NCI-H1048 (cell line): ENCODE data around the gene DOLPP1.
"Not testable (repeated sequence)": the region's sequence is repeated elsewhere in the genome, so short reads cannot be mapped to it uniquely, and the experiment has no call there.

ENCODE experiments used
- DNase-seq: peaks from one replicate; lab custom pipeline; 2025; lab: John Stamatoyannopoulos, UW

DOLPP1 gene

GRCh38 chr9:129111528-129112151 lies 30.7 kb downstream of the DOLPP1 start:
- DNase-seq, result no peak

DNA sequence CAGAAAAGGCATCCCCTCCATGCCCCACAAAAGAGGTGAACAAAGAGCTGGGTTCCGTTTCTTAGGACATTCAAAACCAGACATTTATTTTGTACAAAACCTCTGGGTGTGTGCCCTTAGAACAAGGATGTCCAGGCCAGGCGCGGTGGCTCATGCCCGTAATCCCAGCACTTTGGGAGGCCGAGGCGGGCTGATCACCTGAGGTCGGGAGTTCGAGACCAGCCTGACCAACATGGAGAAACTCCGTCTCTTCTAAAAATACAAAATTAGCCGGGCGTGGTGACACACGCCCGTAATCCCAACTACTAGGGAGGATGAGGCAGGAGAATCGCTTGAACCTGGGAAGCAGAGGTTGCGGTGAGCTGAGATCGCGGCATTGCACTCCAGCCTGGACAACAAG lies 31.6 kb downstream of the DOLPP1 start:
- DNase-seq, result not testable (repeated sequence)

- no peak for DNase-seq
Observed at GRCh38 chr9:129113645-129114304, 32.9 kb downstream of the DOLPP1 start.

DNA sequence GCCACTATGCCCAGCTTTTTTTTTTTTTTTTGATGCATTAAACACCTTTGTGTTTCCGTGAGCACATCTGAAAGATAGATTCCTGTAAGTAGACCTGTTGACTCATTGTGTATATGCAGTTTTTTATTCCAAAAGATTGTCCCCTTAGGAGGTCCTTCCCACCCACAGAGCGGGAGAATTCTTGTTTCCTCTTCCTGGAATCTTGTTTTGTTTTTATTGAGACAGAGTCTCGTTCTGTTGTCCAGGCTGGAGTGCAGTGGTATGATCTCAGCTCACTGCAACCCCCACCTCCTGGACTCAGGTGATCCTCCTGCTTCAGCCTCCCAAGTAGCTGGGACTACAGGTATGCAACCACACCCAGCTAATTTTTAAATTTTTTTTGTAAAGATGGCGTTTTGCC lies 37.9 kb downstream of the DOLPP1 start:
- DNase-seq, result no peak

DNA sequence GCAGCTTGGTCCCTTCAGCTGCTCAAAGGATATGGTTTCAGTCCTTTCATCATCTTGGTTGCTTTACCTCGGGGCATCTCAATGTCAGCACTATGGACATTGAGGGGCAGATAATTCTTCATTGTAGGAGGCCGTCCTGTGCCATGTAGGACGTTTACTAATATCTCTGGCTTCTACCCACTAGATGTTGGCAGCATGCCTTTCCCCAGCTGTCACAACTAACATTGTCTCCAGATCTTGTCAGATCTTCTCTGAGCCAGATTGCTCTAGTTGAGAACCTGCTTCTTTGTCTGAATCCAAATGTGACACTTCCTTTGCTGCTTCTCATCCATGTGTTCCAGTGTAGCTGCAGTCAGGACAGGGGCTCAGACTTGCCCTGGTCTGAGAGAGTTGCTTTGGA lies 40.6 kb downstream of the DOLPP1 start:
- DNase-seq, result no peak

- DNase-seq, result no peak
Observed at GRCh38 chr9:129122133-129122532, 41.2 kb downstream of the DOLPP1 start.

DNA sequence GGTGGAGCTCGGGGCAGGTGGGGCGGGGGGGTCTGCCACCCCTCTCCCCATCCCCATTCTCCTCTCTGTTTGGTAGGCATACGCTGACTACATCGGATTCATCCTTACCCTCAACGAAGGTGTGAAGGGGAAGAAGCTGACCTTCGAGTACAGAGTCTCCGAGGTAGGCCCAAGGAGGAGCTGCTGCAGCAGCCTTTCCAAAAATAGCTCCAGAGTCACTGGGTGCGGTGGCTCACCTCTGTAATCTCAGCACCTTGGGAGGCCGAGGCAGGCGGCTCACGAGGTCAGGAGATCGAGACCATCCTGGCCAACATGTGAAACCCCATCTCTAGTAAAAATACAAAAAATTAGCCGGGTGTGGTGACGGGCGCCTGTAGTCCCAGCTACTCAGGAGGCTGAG lies 42.1 kb downstream of the DOLPP1 start:
- DNase-seq, result not testable (repeated sequence)

DNA sequence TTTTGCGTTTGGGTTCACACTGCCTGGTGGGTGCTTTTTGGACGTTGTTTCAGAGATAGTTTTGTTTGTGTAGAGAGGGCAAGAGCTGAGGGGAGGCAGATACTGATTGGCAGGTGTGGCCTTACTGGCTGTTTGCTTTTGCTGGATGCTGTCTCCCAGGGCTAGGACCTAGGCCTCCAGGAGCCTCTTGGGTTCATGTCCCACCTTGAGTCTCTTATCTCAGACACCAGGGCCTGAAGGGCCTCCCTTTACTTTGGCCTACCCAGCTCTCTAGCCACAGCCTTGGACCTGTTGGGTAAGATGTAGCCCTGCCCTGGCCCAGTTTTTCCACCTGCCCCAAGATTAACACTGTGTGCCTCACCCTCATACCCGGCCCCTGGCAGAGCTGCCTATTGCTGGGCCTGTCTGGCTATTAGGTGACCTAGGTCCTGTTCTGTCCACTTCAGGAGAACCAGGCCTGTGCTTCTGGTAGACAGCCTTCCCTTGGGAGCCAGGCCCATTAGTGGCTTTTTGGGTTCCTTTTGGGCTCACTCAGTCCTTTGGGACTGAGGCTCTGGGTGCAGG lies 43.7 kb downstream of the DOLPP1 start:
- DNase-seq, result no peak

DNA sequence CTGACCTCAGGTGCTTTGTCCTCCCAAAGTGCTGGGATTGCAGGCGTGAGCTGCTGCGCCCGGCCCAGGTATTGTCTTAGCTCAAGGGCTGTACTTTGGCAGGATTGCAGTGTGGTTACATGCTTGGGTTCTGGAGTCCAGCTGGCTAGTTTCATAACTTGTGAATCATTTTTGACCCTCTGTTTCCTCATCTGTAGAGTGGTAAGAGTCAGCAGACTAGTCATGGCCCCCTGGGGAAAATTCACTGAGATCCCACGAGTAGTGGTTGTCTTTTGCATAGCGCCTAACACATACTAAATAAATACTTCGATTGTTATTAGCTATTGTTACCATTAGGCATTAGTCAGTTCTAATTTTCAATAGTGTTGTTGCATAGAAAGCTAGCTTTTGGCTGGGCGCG lies 44.6 kb downstream of the DOLPP1 start:
- DNase-seq, result no peak

DNA sequence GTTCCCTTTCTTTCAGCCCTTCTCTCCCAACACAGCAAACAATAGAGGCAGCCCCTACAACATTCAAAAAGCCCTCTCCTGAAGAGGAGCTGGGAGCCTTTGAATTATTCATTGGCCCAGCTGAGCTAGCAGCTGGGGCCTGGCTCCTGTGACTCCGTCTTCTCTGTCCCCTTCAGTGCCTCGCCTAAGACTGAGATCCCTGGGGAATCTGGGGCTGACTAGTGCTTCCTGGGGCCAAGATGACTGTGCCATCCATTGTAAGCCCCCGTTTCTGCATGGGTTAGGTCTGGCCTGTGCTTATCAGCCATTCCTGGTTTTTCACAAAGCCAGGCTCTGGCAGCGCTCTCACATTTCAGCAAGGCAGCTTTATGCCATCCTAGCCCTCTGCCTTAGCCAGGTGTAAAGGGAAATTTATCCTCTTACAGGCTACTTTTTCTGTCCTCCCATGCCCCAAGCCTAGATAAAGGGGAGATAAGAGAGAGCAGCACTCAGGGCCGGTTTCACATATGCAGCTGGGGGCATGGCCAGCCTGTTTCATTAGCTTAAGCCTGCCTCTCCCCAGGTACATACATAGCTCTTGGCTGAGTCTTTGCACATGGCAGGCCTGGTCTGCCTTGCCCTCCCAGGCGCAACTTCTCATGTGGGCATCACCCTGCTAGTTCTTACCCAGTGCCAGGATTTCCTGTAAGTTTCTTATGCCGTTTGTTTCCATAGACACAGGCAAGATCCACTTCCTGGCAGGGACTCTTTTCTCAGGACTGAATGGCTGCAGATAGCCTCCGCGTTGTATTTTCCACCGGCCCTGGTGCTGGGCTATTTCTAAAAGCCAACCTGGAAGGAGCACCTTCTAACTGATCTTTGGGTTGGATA lies 46.1 kb downstream of the DOLPP1 start:
- no peak for DNase-seq

GRCh38 chr9:129128689-129129088 lies 47.8 kb downstream of the DOLPP1 start:
- no peak for DNase-seq

GRCh38 chr9:129130271-129130670 lies 49.4 kb downstream of the DOLPP1 start:
- not testable (repeated sequence) for DNase-seq

GRCh38 chr9:129130791-129131190 lies 49.9 kb downstream of the DOLPP1 start:
- DNase-seq, result no peak

DNA sequence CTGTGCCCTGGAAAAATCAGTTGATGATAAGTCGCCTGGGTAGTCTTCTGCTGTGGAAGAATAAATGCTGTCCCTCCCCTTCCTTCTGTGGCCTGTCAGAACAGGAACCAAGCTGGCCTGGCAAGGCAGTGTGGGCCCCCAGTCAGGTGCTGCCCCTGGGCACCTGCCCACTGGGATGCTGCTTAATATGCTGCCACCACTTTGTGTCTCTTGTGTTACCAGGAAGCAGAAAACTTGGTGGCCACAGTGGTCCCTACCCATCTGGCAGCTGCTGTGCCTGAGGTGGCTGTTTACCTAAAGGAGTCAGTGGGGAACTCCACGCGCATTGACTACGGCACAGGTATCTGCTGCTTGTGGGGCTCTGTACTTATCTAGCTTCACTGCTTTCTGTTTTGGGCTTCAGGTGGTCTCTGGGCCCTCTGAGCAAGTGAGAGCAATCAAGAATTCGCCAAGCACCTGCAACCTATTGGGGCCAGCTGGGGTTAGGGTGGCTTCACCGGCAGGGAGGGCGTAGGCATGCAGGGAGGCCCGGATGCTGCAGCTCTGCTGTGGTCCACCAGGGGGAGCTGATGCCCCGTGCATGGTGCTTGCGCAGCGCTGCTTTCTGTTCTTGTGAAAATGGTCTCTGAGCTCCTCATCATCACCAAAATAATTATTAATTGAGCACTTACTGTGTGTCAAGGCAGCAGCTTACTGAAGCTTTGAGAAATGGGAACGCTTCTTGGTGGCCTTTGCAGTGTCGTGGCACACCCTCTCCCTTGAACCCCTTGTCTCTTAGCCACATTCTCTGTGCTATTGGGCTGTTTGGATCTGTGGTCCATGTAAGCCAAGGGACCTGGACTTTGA lies 50.6 kb downstream of the DOLPP1 start:
- no peak for DNase-seq

DNA sequence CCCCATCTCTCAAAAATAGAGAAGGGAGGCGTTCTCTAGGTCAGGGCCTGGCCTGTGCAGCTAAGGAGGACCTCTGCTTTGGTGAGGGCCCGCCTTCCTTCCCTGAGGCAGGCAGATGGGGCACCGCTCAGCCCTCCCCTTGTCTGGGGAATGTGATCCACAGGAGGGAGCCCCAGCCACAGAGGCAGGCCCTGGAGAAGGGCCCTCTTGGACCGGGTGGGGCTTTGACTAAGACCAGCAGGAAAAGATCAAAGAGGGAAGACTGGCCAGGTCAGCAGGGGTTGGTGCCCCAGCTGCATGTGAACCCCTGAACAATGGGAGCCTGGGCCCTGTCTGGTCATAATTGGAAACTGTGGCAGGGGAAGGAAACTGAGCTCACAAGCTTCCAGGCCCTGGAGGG lies 52.2 kb downstream of the DOLPP1 start:
- no peak for DNase-seq

DNA sequence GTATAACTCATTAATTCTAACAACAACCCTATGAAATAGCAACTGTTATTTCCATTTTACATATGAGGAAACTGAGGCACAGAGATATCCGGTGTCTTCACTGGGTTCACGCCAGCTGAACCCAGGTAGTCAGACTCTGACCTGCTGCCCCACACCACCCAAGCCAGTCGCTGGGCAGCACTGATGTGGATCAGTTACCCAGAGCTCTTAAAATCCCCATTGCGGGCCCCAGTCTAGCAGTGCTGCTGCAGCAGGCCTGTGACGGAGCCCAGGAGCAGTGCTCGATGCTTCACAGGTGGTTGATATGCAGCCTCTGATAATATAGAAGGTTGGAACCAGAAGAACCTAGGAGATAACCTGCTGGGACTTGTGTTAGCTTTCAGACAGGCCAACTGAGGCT lies 54.6 kb downstream of the DOLPP1 start:
- DNase-seq, result no peak

DNA sequence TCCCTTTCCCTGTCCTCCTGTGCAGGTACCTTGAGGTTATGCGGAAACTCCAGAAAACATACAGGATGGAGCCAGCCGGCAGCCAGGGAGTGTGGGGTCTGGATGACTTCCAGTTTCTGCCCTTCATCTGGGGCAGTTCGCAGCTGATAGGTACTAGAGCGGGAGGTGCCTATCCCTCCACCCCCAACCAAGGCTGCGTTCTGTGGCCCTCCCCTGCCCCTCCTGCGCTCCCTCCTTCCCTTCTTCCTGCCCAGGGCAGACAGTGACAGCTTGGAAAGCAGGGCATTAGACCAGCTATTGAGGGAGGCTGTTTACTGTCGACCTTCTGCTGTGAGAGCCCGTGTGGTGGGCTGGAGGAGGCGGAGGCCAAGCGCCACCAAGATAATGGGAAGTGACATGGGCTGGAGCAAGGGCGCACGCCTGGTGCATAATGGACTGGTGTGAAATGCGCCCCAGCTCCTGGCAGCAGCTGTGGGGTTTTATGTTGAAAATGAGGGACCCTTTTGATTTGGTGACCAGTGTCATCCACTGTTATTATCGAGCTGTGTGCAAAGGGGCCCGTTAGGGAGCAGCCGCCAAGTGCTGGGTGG lies 55.6 kb downstream of the DOLPP1 start:
- no peak for DNase-seq

GRCh38 chr9:129137292-129138143 lies 56.6 kb downstream of the DOLPP1 start:
- DNase-seq, result no peak

- DNase-seq, result no peak
Observed at GRCh38 chr9:129138144-129138462, 57.2 kb downstream of the DOLPP1 start.

DNA sequence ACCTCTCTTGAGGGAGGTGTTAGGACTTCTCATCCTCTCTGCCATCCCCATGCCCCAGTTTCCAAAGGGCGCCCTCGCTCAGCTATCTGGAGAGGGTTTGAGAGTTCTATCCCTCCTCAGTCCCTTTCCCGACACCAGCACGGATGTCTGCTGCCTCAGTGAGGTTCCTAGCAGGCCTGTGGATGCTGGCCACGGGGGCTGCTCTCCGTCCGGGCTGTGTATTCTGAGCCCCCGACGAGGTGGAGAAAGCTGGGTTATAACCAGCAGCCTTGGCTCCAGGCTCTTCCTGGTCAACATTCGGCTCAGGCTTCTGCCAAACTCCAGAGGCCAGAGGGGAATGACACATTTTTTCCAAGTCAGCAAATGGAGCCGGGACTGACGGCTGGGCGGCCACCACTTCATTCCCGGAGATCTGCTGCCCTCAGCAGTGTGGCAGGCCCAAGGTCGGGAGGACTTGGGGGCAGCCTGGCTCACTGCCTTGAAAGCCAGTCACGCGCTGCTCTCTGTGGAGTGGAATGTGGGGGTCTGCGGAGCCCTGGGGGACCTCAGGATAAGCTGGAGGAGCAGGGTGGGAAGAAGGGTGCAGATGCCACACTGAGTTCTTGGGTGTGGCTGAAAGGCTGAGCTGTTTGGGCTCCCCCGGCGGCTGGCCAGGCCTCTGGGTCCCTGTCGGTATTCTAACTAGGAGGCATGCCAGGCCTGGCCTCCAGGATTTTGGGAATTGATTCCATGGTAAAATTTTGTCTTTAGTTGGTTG lies 57.7 kb downstream of the DOLPP1 start:
- no peak for DNase-seq
